Neural progenitor cell (in vitro differentiated cells): ENCODE measurements around the gene RNASE13. TPM values are rescaled to one million over a fixed set of nuclear protein-coding genes. Genes with fewer than 3 reads are reported as not detected.
A peak's percentile ranks its signal among the peaks of the same experiment; 100 is the strongest.

ENCODE experiments used
- DNase-seq: peaks from one replicate; pipeline ENCODE4 v3.0.0-alpha.2; 2016; ENCODE audit warnings: low spot score
- H2AFZ ChIP-seq: fragments of 200-600 bp; sonication (generic); replicated peaks from 2 replicates; pipeline ENCODE4 v1.6.1; 2016; ENCODE audit warnings: antibody characterized with exemption
- H3F3A ChIP-seq: fragments of 200-600 bp; sonication (generic); 2 replicates; pipeline ENCODE4 v1.6.1; 2016; ENCODE audit warnings: antibody characterized with exemption, low read depth
- H3K27ac ChIP-seq: fragments of 200-600 bp; sonication (generic); 2 replicates; pipeline ENCODE4 v1.5.1; 2016; ENCODE audit warnings: mild to moderate bottlenecking
- H3K27me3 ChIP-seq: fragments of 200-600 bp; sonication (generic); 2 replicates; pipeline ENCODE4 v1.6.1; 2016; ENCODE audit warnings: mild to moderate bottlenecking, moderate library complexity
- H3K36me3 ChIP-seq: fragments of 200-600 bp; sonication (generic); 2 replicates; pipeline ENCODE4 v1.5.1; 2016
- H3K4me1 ChIP-seq: fragments of 200-600 bp; sonication (generic); 2 replicates; pipeline ENCODE4 v1.6.1; 2016; ENCODE audit warnings: mixed run types
- H3K4me2 ChIP-seq: fragments of 200-600 bp; sonication (generic); 2 replicates; pipeline ENCODE4 v1.6.1; 2016
- H3K4me3 ChIP-seq: fragments of 200-600 bp; sonication (generic); 2 replicates; pipeline ENCODE4 v1.5.1; 2016
- H3K79me2 ChIP-seq: fragments of 200-600 bp; sonication (generic); 2 replicates; pipeline ENCODE4 v1.6.1; 2016; ENCODE audit warnings: low read depth
- H3K9ac ChIP-seq: fragments of 200-600 bp; sonication (generic); 2 replicates; pipeline ENCODE4 v1.6.1; 2016
- H3K9me3 ChIP-seq: fragments of 200-600 bp; sonication (generic); 2 replicates; pipeline ENCODE4 v1.5.1; 2016; ENCODE audit warnings: low read depth
- H4K20me1 ChIP-seq: fragments of 200-600 bp; sonication (generic); 2 replicates; pipeline ENCODE4 v1.6.1; 2016; ENCODE audit warnings: low read depth
- H3K27ac Mint-ChIP-seq: 3 replicates; pipeline ENCODE4 v1.8.0; 2021; ENCODE audit warnings: mixed read lengths
- H3K27me3 Mint-ChIP-seq: 2 replicates; pipeline ENCODE4 v1.8.0; 2022; ENCODE audit warnings: low read depth, mild to moderate bottlenecking, inconsistent platforms, moderate library complexity, mixed read lengths; ENCODE audit not compliant: insufficient read depth
- H3K36me3 Mint-ChIP-seq: 3 replicates; pipeline ENCODE4 v1.8.0; 2021; ENCODE audit warnings: mixed read lengths
- H3K4me1 Mint-ChIP-seq: 3 replicates; pipeline ENCODE4 v1.8.0; 2021; ENCODE audit warnings: mixed read lengths
- H3K4me3 Mint-ChIP-seq: 3 replicates; pipeline ENCODE4 v1.8.0; 2021; ENCODE audit warnings: mild to moderate bottlenecking, moderate library complexity, mixed read lengths
- H3K9me3 Mint-ChIP-seq: 3 replicates; pipeline ENCODE4 v1.8.0; 2020; ENCODE audit warnings: mixed read lengths
- CTCF ChIP-seq: fragments of 200-600 bp; sonication (generic); IDR thresholded peaks from 2 replicates; pipeline ENCODE4 v1.5.1; 2017; ENCODE audit warnings: antibody characterized with exemption, mild to moderate bottlenecking
- EZH2 ChIP-seq: fragments of 200-600 bp; sonication (generic); IDR thresholded peaks from 2 replicates; pipeline ENCODE4 v1.6.1; 2017; ENCODE audit warnings: antibody characterized with exemption, mild to moderate bottlenecking, moderate library complexity
- EZH2phosphoT487 ChIP-seq: fragments of 200-600 bp; sonication (generic); IDR thresholded peaks from 2 replicates; pipeline ENCODE4 v1.6.1; 2017; ENCODE audit warnings: antibody characterized with exemption
- total RNA-seq: library from RNA; depleted of rRNA; stranded (reverse); fragments of >200 nt; gene quantifications from 2 replicates; pipeline ENCODE4 v1.2.3, GENCODE V29; 2015; ENCODE audit warnings: low replicate concordance

Gene RNASE13
- total RNA-seq, 1 donor from 2014 or later, result not detected

GRCh38 chr14:20996521-20996920 is 38.1 kb downstream of the RNASE13 start:
- Histone ChIP-seq H3K36me3 (peaks cover 3% of the 10 kb centered on the region), H3K4me3 (no peak overlapping the region), H4K20me1 (no peaks in the 10 kb centered on the region), H3K4me1 (peaks cover 3% of the 10 kb centered on the region), H3F3A (peaks cover 11% of the 10 kb centered on the region), H3K9me3 (no peaks in the 10 kb centered on the region), H3K79me2 (peaks cover 13% of the 10 kb centered on the region), H3K9ac (no peak overlapping the region), H3K27ac (no peak overlapping the region), H2AFZ (no peak overlapping the region), H3K4me2 (no peak overlapping the region), H3K27me3 (no peaks in the 10 kb centered on the region)
- Mint-ChIP-seq H3K27ac (no peak overlapping the region), H3K27me3 (no peaks in the 10 kb centered on the region), H3K4me3 (no peak overlapping the region), H3K9me3 (no peaks in the 10 kb centered on the region), H3K4me1 (peaks cover 20% of the 10 kb centered on the region), H3K36me3 (peaks cover 28% of the 10 kb centered on the region)
- no peak for TF ChIP-seq EZH2
- no peak for TF ChIP-seq CTCF
- TF ChIP-seq EZH2phosphoT487, result no peak
- no peak for DNase-seq

GRCh38 chr14:20989787-20990600 is 44.6 kb downstream of the RNASE13 start, which contains the start of gene METTL17:
Gene METTL17, plus strand, starts transcription at chr14:20989980. Its CDS starts 23 bp downstream, at chr14:20990003.
- Mint-ChIP-seq H3K4me3 (peak within 1 kb of the TSS; percentile 92), H3K4me1 (peaks cover 12% of the 10 kb centered on the region), H3K36me3 (peaks cover 19% of the 10 kb centered on the region), H3K27ac (peak within 1 kb of the TSS; percentile 91), H3K27me3 (no peaks in the 10 kb centered on the region), H3K9me3 (peaks cover 3% of the 10 kb centered on the region)
- peak within 1 kb of the TSS; percentile 86 for H3K4me2 ChIP-seq
- H3K27me3 ChIP-seq, result peaks cover 6% of the 10 kb centered on the region
- peak within 1 kb of the TSS; percentile 48 for H3K27ac ChIP-seq
- peak within 1 kb of the TSS; percentile 87 for H3K4me3 ChIP-seq
- TF ChIP-seq EZH2 (peak; percentile 67), CTCF (peak; percentile 55), EZH2phosphoT487 (peak; percentile 37)
- H2AFZ ChIP-seq, result peak within 1 kb of the TSS; percentile 93
- H3F3A ChIP-seq, result peaks cover 19% of the 10 kb centered on the region
- H3K4me1 ChIP-seq, result peaks cover 15% of the 10 kb centered on the region
- no peaks in the 10 kb centered on the region for H3K9me3 ChIP-seq
- no peaks in the 10 kb centered on the region for H4K20me1 ChIP-seq
- peak within 1 kb of the TSS; percentile 63 for H3K9ac ChIP-seq
- H3K36me3 ChIP-seq, result peaks cover 3% of the 10 kb centered on the region
- peaks cover 29% of the 10 kb centered on the region for H3K79me2 ChIP-seq
- DNase-seq, result peak; percentile 96

GRCh38 chr14:20989471-20989786 is 45.2 kb downstream of the RNASE13 start:
- Histone ChIP-seq H2AFZ (no peak overlapping the region), H3K9ac (no peak overlapping the region)

More at GRCh38 chr14:20989471-20989786, 45.2 kb downstream of the RNASE13 start:
- Histone ChIP-seq H3K27ac (no peak overlapping the region), H3K27me3 (peaks cover 6% of the 10 kb centered on the region), H3K9me3 (no peaks in the 10 kb centered on the region), H3K36me3 (peaks cover 3% of the 10 kb centered on the region), H4K20me1 (no peaks in the 10 kb centered on the region), H3K79me2 (peaks cover 29% of the 10 kb centered on the region), H3K4me3 (peak overlapping the region; percentile 87), H3K4me2 (peak overlapping the region; percentile 86), H3F3A (peaks cover 19% of the 10 kb centered on the region), H3K4me1 (peaks cover 15% of the 10 kb centered on the region)
- H3K27ac Mint-ChIP-seq, result peak overlapping the region; percentile 91
- peak overlapping the region; percentile 92 for H3K4me3 Mint-ChIP-seq
- peaks cover 12% of the 10 kb centered on the region for H3K4me1 Mint-ChIP-seq
- peaks cover 3% of the 10 kb centered on the region for H3K9me3 Mint-ChIP-seq
- peak; percentile 8 for TF ChIP-seq EZH2phosphoT487
- no peak for TF ChIP-seq CTCF
- TF ChIP-seq EZH2, result no peak
- DNase-seq, result no peak
- H3K36me3 Mint-ChIP-seq, result peaks cover 14% of the 10 kb centered on the region
- H3K27me3 Mint-ChIP-seq, result no peaks in the 10 kb centered on the region
